HepG2 (cell line): ENCODE measurements around the gene ANTXRL. TPM values are rescaled to one million over a fixed set of nuclear protein-coding genes. Genes with fewer than 3 reads are reported as not detected.

Experiments used
- ATAC-seq: fragments of 200-7000 bp; cut with Tn5 transposase; 3 replicates; pipeline ENCODE4 v1.9.1; 2020; ENCODE audit warnings: mild to moderate bottlenecking, moderate library complexity
- BruUV-seq: library from RNA; stranded (reverse); fragments of 400-500 nt; replicated peaks from 2 replicates; lab custom pipeline; 2021; lab: Mats Ljungman, UMichigan
- CTCF ChIA-PET: fragments of 300-600 bp; formaldehyde crosslinking; extraction: SDS; loops from one replicate; lab custom pipeline; 2021; ENCODE audit warnings: low total read pairs, inconsistent platforms, low intra/inter-chr PET ratio; lab: Yijun Ruan, JAX
- POLR2A ChIA-PET: fragments of 350-600 bp; sonication (Branson Sonifier 250); formaldehyde crosslinking; loops from one replicate; lab custom pipeline; 2020; ENCODE audit warnings: antibody characterized with exemption, inconsistent platforms; lab: Yijun Ruan, JAX
- DNase-seq: peaks from one replicate; pipeline ENCODE4 v3.0.0-alpha.2; 2015; ENCODE audit warnings: low spot score
- FAIRE-seq: peaks from 3 replicates; lab custom pipeline; 2011; peaks lifted over from hg19 to GRCh38; lab: Jason Lieb, UNC
- H2AFZ ChIP-seq: one replicate; pipeline ENCODE4 v1.6.1; 2011; ENCODE audit warnings: low read length, inconsistent platforms
- H3K27ac ChIP-seq: fragments of 300-600 bp; 3 replicates; pipeline ENCODE4 v1.8.0; 2011; ENCODE audit warnings: mixed run types, mild to moderate bottlenecking, mixed read lengths, low read length, inconsistent platforms; ENCODE audit not compliant: insufficient read depth; ENCODE audit errors: extremely low read length
- H3K27me3 ChIP-seq, 2 experiments: fragments of 200-600 bp in 1 of 2; 2 replicates in 1 of 2; 3 replicates in 1 of 2; pipeline versions ENCODE4 v1.6.0 to v1.8.0; 2011; ENCODE audit warnings: low read length in 2 of 2, mild to moderate bottlenecking in 2 of 2, moderate library complexity in 2 of 2, inconsistent platforms in 1 of 2; ENCODE audit not compliant: insufficient read depth in 2 of 2, control insufficient read depth in 1 of 2
- H3K36me3 ChIP-seq, 2 experiments: fragments of 200-600 bp in 1 of 2; replicated peaks in 1 of 2; 2 replicates in 1 of 2; 3 replicates in 1 of 2; pipeline versions ENCODE4 v1.5.1 to v1.8.0; 2011; ENCODE audit warnings: low read length in 2 of 2, inconsistent platforms in 1 of 2; ENCODE audit not compliant: insufficient read depth in 2 of 2, control insufficient read depth in 1 of 2
- H3K4me1 ChIP-seq: 2 replicates; pipeline ENCODE4 v1.5.1; 2012; ENCODE audit warnings: low read length, inconsistent platforms; ENCODE audit not compliant: insufficient read depth
- H3K4me2 ChIP-seq: 2 replicates; pipeline ENCODE4 v1.6.0; 2011; ENCODE audit warnings: low read depth, low read length, inconsistent platforms
- H3K4me3 ChIP-seq, 3 experiments: fragments of 200-600 bp in 1 of 3; sonication (generic), shearing (Covaris generic) in 1 of 3; replicated peaks in 1 of 3; 2 replicates each; pipeline ENCODE4 v1.5.1; 2011 to 2016; ENCODE audit warnings: low read length in 3 of 3, inconsistent platforms in 2 of 3, low read depth in 2 of 3, mild to moderate bottlenecking in 2 of 3, control low read depth in 1 of 3, mixed read lengths in 1 of 3; ENCODE audit not compliant: insufficient read depth in 1 of 3
- H3K79me2 ChIP-seq: one replicate; pipeline ENCODE4 v1.6.1; 2011; ENCODE audit warnings: low read length, inconsistent platforms; ENCODE audit not compliant: insufficient read depth
- H3K9ac ChIP-seq: 2 replicates; pipeline ENCODE4 v1.6.0; 2011; ENCODE audit warnings: mild to moderate bottlenecking, low read depth, low read length, inconsistent platforms; ENCODE audit not compliant: insufficient read depth
- H3K9me3 ChIP-seq: 2 replicates; pipeline ENCODE4 v1.5.1; 2012; ENCODE audit warnings: mild to moderate bottlenecking, low read length
- H4K20me1 ChIP-seq: 2 replicates; pipeline ENCODE4 v1.6.0; 2011; ENCODE audit warnings: inconsistent platforms, mild to moderate bottlenecking, low read length, moderate library complexity; ENCODE audit not compliant: insufficient read depth
- DR1 ChIP-seq: sonication (generic); formaldehyde crosslinking; IDR thresholded peaks from 2 replicates; pipeline ENCODE4 v1.8.0; 2021; ENCODE audit warnings: mild to moderate bottlenecking, missing genetic modification reagents, inconsistent platforms
- FOXP1 ChIP-seq, 2 experiments: fragments of 450-650 bp in 1 of 2; IDR thresholded peaks; 2 replicates each; pipeline ENCODE4 v1.6.1; 2017 to 2018; ENCODE audit warnings: antibody characterized with exemption in 1 of 2
- GMEB1 ChIP-seq: sonication (generic); formaldehyde crosslinking; IDR thresholded peaks from 2 replicates; pipeline ENCODE4 v1.5.1; 2020; ENCODE audit warnings: missing genetic modification reagents, mild to moderate bottlenecking, borderline replicate concordance
- NFKB2 ChIP-seq: sonication (generic); formaldehyde crosslinking; IDR thresholded peaks from 2 replicates; pipeline ENCODE4 v1.4.0; 2020; ENCODE audit warnings: missing genetic modification reagents, borderline replicate concordance
- ZNF12 ChIP-seq: sonication (generic); formaldehyde crosslinking; IDR thresholded peaks from 2 replicates; pipeline ENCODE4 v1.5.0; 2020; ENCODE audit warnings: missing genetic modification reagents
- ZNF546 ChIP-seq: sonication (generic); formaldehyde crosslinking; conservative IDR thresholded peaks from 2 replicates; pipeline ENCODE4 v1.8.1; 2023; ENCODE audit warnings: mild to moderate bottlenecking, missing genetic modification reagents
- ZNF607 ChIP-seq: sonication (generic); formaldehyde crosslinking; IDR thresholded peaks from 2 replicates; pipeline ENCODE4 v1.5.1; 2020; ENCODE audit warnings: missing genetic modification reagents, mild to moderate bottlenecking, borderline replicate concordance
- WGBS: methylation state at CpG from one replicate; pipeline ENCODE4 v1.1.6; 2017; ENCODE audit warnings: low lambda C conversion rate; 5-methylcytosine and 5-hydroxymethylcytosine counted together
- in situ Hi-C: cut with HindIII; loops from 2 replicates; pipeline ENCODE4 v1.10.0; 2017; ENCODE audit warnings: low pct_unique_long_range_greater_than_20kb; ENCODE audit not compliant: extremely low pct_ligation_motif_present
- intact Hi-C: fragments of 100-400 bp; cut with micrococcal nuclease; formaldehyde crosslinking; loops from one replicate; pipeline ENCODE4 v1.10.0; 2022; ENCODE audit not compliant: unreplicated experiment
- polyA plus RNA-seq, 8 experiments: library from polyadenylated mRNA; depleted of rRNA in 3 of 8; stranded (reverse) in 7 of 8; unstranded in 1 of 8; fragments of >200 nt; fragmentation: Illumina TruSeq in 4 of 8; extraction: Trizol in 4 of 8; gene quantifications; 2 replicates each; pipeline versions ENCODE4 v1.2.1 to v1.2.3, GENCODE V29; 2011 to 2016; ENCODE audit warnings: low read depth in 4 of 8, missing spikeins in 1 of 8, mixed read lengths in 1 of 8; ENCODE audit not compliant: insufficient read depth in 1 of 8
- total RNA-seq, 5 experiments: library from RNA; depleted of rRNA; stranded (reverse); fragments of >200 nt; fragmentation: Illumina TruSeq; extraction: Trizol; gene quantifications; 2 replicates each; pipeline ENCODE4 v1.2.3, GENCODE V29; 2016; ENCODE audit warnings: low read depth in 1 of 5
- TF ChIP-seq, protein P1 (sequence below): IDR thresholded peaks from 2 replicates; pipeline ENCODE4 v1.6.1; 2012; ENCODE audit warnings: low read depth, low read length, improper control_type of control experiment
- TF ChIP-seq, protein P2 (sequence below): IDR thresholded peaks from 2 replicates; pipeline ENCODE4 v1.6.1; 2016; ENCODE audit warnings: low read depth, borderline replicate concordance

Gene ANTXRL
- total and polyA plus RNA-seq, 2 of the 13 experiments (the other 11 are each of a cell fraction or from before 2014, with no cell fraction given) = not detected

GRCh38 chr10:46297406-46298204 is 10.8 kb downstream of the ANTXRL start:
- intact Hi-C loops = no loop called here
- no peak for DNase-seq
- TF ChIP-seq FOXP1 (IDR thresholded peaks at IDR 0.05) = no peak
- TF ChIP-seq FOXP1 (CRISPR knock-in tag; IDR thresholded peaks at IDR 0.05) = no peak
- TF ChIP-seq DR1 (CRISPR knock-in tag) = no peak
- TF ChIP-seq NFKB2 (CRISPR knock-in tag) = no peak
- TF ChIP-seq ZNF546 = no peak
- TF ChIP-seq ZNF607 = no peak
- TF ChIP-seq, protein P1, sequence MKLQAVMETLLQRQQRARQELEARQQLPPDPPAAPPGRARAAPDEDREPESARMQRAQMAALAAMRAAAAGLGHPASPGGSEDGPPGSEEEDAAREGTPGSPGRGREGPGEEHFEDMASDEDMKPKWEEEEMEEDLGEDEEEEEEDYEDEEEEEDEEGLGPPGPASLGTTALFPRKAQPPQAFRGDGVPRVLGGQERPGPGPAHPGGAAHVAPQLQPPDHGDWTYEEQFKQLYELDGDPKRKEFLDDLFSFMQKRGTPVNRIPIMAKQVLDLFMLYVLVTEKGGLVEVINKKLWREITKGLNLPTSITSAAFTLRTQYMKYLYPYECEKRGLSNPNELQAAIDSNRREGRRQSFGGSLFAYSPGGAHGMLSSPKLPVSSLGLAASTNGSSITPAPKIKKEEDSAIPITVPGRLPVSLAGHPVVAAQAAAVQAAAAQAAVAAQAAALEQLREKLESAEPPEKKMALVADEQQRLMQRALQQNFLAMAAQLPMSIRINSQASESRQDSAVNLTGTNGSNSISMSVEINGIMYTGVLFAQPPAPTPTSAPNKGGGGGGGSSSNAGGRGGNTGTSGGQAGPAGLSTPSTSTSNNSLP = no peak
- TF ChIP-seq GMEB1 (CRISPR knock-in tag) = no peak
- no peak for TF ChIP-seq ZNF12 (CRISPR knock-in tag)
- TF ChIP-seq, protein P2, sequence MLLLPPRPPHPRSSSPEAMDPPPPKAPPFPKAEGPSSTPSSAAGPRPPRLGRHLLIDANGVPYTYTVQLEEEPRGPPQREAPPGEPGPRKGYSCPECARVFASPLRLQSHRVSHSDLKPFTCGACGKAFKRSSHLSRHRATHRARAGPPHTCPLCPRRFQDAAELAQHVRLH = no peak
- peaks cover 2 to 14% of the 10 kb centered on the region in 2 experiments; a peak in 4 of 5 replicates for H3K27me3 ChIP-seq
- H3K27ac ChIP-seq = no peak overlapping the region
- H3K79me2 ChIP-seq = no peaks in the 10 kb centered on the region
- no peak for FAIRE-seq
- H3K36me3 ChIP-seq = no peaks in the 10 kb centered on the region
- ChIA-PET CTCF (no interaction called here), POLR2A (no interaction called here)
- no peaks in the 10 kb centered on the region for H3K9me3 ChIP-seq
- no peak overlapping the region for H3K4me2 ChIP-seq
- H3K9ac ChIP-seq = no peak overlapping the region
- BruUV-seq = no TSS peak
- H2AFZ ChIP-seq = no peak overlapping the region
- WGBS = 13% methylated on average over 14 of the region's 16 CpGs
- H3K4me3 ChIP-seq = no peak overlapping the region
- no peak; the same call in 2 of the 3 replicates for ATAC-seq
- no peaks in the 10 kb centered on the region for H4K20me1 ChIP-seq
- H3K4me1 ChIP-seq = no peaks in the 10 kb centered on the region
- in situ Hi-C loops = no loop called here
